NB4 (cell line): ENCODE measurements around the gene PCDHGA7.

Source experiments
- DNase-seq: peaks from one replicate; pipeline ENCODE4 v3.0.0; 2010; ENCODE audit warnings: low read depth
- H3K4me3 ChIP-seq: one replicate; pipeline ENCODE4 v1.5.1; 2011; ENCODE audit warnings: mild to moderate bottlenecking, low read depth, low read length, moderate library complexity
- CTCF ChIP-seq: IDR thresholded peaks from one replicate; pipeline ENCODE4 v1.5.1; 2012; ENCODE audit warnings: low read depth, low read length
- MAX ChIP-seq: IDR thresholded peaks from 2 replicates; pipeline ENCODE4 v1.6.1; 2011; ENCODE audit warnings: low read depth, low read length
- MYC ChIP-seq: IDR thresholded peaks from 2 replicates; pipeline ENCODE4 v1.6.1; 2011; ENCODE audit warnings: low read depth, low read length
- POLR2A ChIP-seq: IDR thresholded peaks from 2 replicates; pipeline ENCODE4 v1.6.1; 2011; ENCODE audit warnings: mild to moderate bottlenecking; ENCODE audit not compliant: insufficient read length; ENCODE audit errors: extremely low read depth

PCDHGA7 gene

GRCh38 chr5:141356133-141356532 lies 26.4 kb upstream of the PCDHGA7 start:
- H3K4me3 ChIP-seq = no peak overlapping the region
- no peak for DNase-seq
- no peak for TF ChIP-seq MYC
- no peak for TF ChIP-seq MAX
- TF ChIP-seq POLR2A = no peak
- no peak for TF ChIP-seq CTCF

GRCh38 chr5:141356950-141357349 lies 25.6 kb upstream of the PCDHGA7 start:
- no peak for TF ChIP-seq MYC
- TF ChIP-seq POLR2A = no peak
- no peak for TF ChIP-seq CTCF
- no peak for TF ChIP-seq MAX
- H3K4me3 ChIP-seq = no peak overlapping the region
- no peak for DNase-seq

- DNase-seq = peak; percentile 76
- no peak for TF ChIP-seq POLR2A
- TF ChIP-seq CTCF = peak; percentile 62
- H3K4me3 ChIP-seq = peak within 1 kb of the TSS; percentile 75
Measured at GRCh38 chr5:141359790-141360426, 22.6 kb upstream of the PCDHGA7 start, which contains the start of gene PCDHGB2. TSS of gene PCDHGB2 (plus strand) at chr5:141359994. CDS start at chr5:141360136, 142 bp downstream.

- no peak for DNase-seq
- no peak for TF ChIP-seq CTCF
- TF ChIP-seq MYC = no peak
- TF ChIP-seq MAX = no peak
- peak overlapping the region; percentile 75 for H3K4me3 ChIP-seq
Measured at GRCh38 chr5:141360685-141361084, 21.9 kb upstream of the PCDHGA7 start.

GRCh38 chr5:141362719-141363118 lies 19.8 kb upstream of the PCDHGA7 start:
- TF ChIP-seq CTCF (no peak), POLR2A (no peak), MAX (no peak)
- no peak for DNase-seq
- no peak overlapping the region for H3K4me3 ChIP-seq

GRCh38 chr5:141363952-141364660 lies 18.4 kb upstream of the PCDHGA7 start, which contains the start of gene PCDHGA5:
TSS of gene PCDHGA5 (plus strand) at chr5:141364162. CDS start at chr5:141364331, 169 bp downstream.
- TF ChIP-seq POLR2A = no peak
- no peak for TF ChIP-seq MAX
- TF ChIP-seq MYC = no peak
- no peak for TF ChIP-seq CTCF
- H3K4me3 ChIP-seq = no peak within 1 kb of the TSS
- DNase-seq = no peak
